Left lung (tissue), 10 donors: ENCODE data around the gene CADM2. TPM values are rescaled to one million over a fixed set of nuclear protein-coding genes. Genes with fewer than 3 reads are reported as not detected.

Source experiments
- ATAC-seq: fragments of 200-7000 bp; cut with Tn5 transposase; one replicate; pipeline ENCODE4 v1.9.1; 2020; ENCODE audit warnings: moderate library complexity
- DNase-seq, 4 donors: peaks; one replicate each; pipeline ENCODE4 v3.0.0-alpha.2; 2013 to 2020
- H3K27ac ChIP-seq, 2 donors: fragments of 200-600 bp; sonication (generic) in 1 of 2; one replicate each; pipeline versions ENCODE4 v1.5.0 to v1.8.0; 2020 to 2021
- H3K27me3 ChIP-seq, 2 donors: fragments of 200-600 bp; sonication (generic) in 1 of 2; one replicate each; pipeline versions ENCODE4 v1.5.0 to v1.8.0; 2020 to 2021
- H3K36me3 ChIP-seq, 2 donors: fragments of 200-600 bp; sonication (generic) in 1 of 2; one replicate each; pipeline versions ENCODE4 v1.5.0 to v1.8.0; 2020 to 2021
- H3K4me1 ChIP-seq, 2 donors: fragments of 200-600 bp; one replicate each; pipeline ENCODE4 v1.8.0; 2021
- H3K4me3 ChIP-seq, 2 donors: fragments of 200-600 bp; sonication (generic) in 1 of 2; one replicate each; pipeline versions ENCODE4 v1.5.0 to v1.8.0; 2020 to 2021; ENCODE audit warnings: mild to moderate bottlenecking in 1 of 2
- H3K9me3 ChIP-seq, 2 donors: fragments of 200-600 bp; sonication (generic) in 1 of 2; one replicate each; pipeline versions ENCODE4 v1.5.0 to v1.8.0; 2020 to 2021
- CTCF ChIP-seq, 2 donors: fragments of 200-600 bp; sonication (generic) in 1 of 2; IDR thresholded peaks; one replicate each; pipeline versions ENCODE4 v1.5.0 to v1.8.0; 2021; ENCODE audit warnings: antibody characterized with exemption in 2 of 2
- intact Hi-C, 2 donors: fragments of 100-400 bp; cut with DNase I; formaldehyde crosslinking; loops; one replicate each; pipeline versions ENCODE4 v1.11.2 to v1.14.2; 2022
- polyA plus RNA-seq, 6 donors: library from polyadenylated mRNA; unstranded; fragments of 120-200 nt; gene quantifications; one replicate each; pipeline ENCODE4 v1.2.1, GENCODE V29; 2013; ENCODE audit not compliant: insufficient read length in 6 of 6
- total RNA-seq, 2 donors: library from RNA; stranded (reverse); fragmentation: NEBNext Ultra II Directional; extraction: Animal tissue kit (Norgen Biotek cat#: 25700); gene quantifications; one replicate each; pipeline ENCODE4 v1.2.1, GENCODE V29; 2021
- donor health status: DM: no; HTN: yes; CAD: no.
- donor health status: DM: no; HTN: no; CAD: no.

The CADM2 gene
- total and polyA plus RNA-seq, 8 donors = 0.16 to 2.3 (median 0.74) TPM

- intact Hi-C loops = no loop called here
- Histone ChIP-seq H3K36me3 (no peaks in the 10 kb centered on the region), H3K4me3 (no peak overlapping the region), H3K27ac (no peak overlapping the region), H3K9me3 (no peaks in the 10 kb centered on the region), H3K27me3 (no peaks in the 10 kb centered on the region), H3K4me1 (no peaks in the 10 kb centered on the region)
- DNase-seq (no peak), ATAC-seq (no peak)
- no peak for TF ChIP-seq CTCF (IDR thresholded peaks at IDR 0.05)
Observed at GRCh38 chr3:84983490-84983889, 24.7 kb downstream of the CADM2 start.

- Histone ChIP-seq H3K36me3 (no peaks in the 10 kb centered on the region), H3K4me3 (no peak overlapping the region), H3K27me3 (no peaks in the 10 kb centered on the region), H3K9me3 (no peaks in the 10 kb centered on the region), H3K27ac (no peak overlapping the region), H3K4me1 (no peaks in the 10 kb centered on the region)
- DNase-seq (no peak), ATAC-seq (no peak)
- TF ChIP-seq CTCF (IDR thresholded peaks at IDR 0.05) = no peak
- intact Hi-C loops = no loop called here
Observed at GRCh38 chr3:84984429-84984828, 25.6 kb downstream of the CADM2 start.

DNA sequence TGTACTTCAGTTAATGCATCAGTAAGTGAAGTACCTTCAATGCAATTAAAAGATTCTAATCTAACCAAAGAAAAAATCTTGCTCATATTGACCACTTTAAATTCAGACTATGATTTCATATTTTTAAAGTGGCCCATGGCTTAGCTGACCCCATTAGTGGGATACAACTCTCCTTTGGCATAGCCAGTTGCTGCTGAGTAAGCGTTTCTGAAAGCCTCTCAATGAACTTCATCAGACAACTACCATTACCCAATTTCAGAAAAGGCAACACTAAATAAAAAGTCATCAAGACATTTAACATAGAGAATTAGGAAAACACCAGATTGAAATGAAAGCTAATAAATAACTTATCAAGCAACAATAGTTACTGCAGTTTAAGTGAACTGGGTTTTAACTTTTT lies 27.0 kb downstream of the CADM2 start:
- DNase-seq = no peak
- no peak overlapping the region for H3K27ac ChIP-seq
- no peak for ATAC-seq
- no peak overlapping the region for H3K4me3 ChIP-seq
- H3K27me3 ChIP-seq = no peaks in the 10 kb centered on the region
- intact Hi-C loops = no loop called here
- no peaks in the 10 kb centered on the region for H3K9me3 ChIP-seq
- H3K4me1 ChIP-seq = no peaks in the 10 kb centered on the region
- TF ChIP-seq CTCF (IDR thresholded peaks at IDR 0.05) = no peak
- H3K36me3 ChIP-seq = no peaks in the 10 kb centered on the region

DNA sequence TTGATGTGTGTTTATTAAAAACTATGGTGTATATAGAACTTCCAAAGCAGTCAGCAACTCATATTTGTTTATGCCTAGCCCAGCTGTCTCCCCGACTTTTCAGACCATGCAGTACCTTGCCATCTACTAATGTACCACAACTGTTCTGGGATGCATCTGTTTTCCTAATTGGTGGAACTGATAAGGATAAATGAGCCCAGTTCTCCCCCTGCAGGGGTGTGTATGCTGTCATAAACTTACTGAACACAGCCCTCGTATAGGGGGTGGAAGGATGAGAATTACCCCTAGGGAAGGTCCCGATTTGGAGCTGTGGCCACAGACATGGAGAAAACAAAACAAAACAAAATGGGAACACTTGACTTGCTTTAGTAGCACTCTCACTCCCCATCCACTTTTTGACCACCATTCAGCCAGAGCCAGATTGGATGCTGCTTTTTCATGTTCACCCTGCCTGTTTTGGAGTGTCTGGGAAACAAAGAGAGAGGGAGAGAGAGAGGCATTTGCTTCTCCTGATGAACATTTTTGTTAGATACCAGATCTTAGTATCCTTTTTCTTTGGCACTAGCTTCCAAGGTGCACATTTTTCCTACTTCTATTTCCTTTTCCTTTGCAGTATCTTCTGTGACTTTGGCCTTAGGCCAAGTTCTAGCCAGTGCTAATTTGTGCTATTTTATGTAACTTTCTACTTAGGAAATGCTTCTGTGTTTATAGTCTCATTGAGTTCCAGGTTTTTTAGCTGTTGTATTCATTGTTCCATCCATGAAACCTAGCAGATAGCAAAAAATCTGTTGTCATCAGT lies 29.1 kb downstream of the CADM2 start:
- ATAC-seq = no peak
- Histone ChIP-seq H3K9me3 (no peaks in the 10 kb centered on the region), H3K27ac (no peak overlapping the region), H3K4me1 (no peaks in the 10 kb centered on the region), H3K4me3 (no peak overlapping the region), H3K27me3 (no peaks in the 10 kb centered on the region), H3K36me3 (no peaks in the 10 kb centered on the region)
- no peak for TF ChIP-seq CTCF (IDR thresholded peaks at IDR 0.05)
- peak in 1 of 4 donors; percentile 30 for DNase-seq
- intact Hi-C loops = no loop called here

DNA sequence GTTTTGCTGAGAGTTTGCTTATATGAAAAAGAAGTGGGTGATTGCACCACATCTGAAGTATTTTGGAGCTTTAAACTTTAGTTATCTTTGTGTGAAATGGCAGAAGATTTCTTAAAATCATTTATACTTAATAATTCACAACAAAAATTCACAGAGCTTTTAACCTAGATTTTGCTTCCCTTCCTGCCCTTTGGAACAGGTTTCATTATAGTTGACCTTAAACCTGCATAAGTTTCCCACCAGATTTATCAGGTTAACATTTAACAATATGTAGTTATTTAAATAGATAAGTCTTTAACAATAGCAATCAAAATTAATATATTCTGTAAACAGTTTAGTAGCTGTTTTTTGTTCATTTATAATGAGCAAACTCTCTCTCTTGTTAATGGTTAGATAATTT lies 30.3 kb downstream of the CADM2 start:
- no peak for ATAC-seq
- no peak for TF ChIP-seq CTCF (IDR thresholded peaks at IDR 0.05)
- H3K27me3 ChIP-seq = no peaks in the 10 kb centered on the region
- intact Hi-C loops = no loop called here
- no peak overlapping the region for H3K27ac ChIP-seq
- H3K9me3 ChIP-seq = no peaks in the 10 kb centered on the region
- DNase-seq = no peak
- H3K4me1 ChIP-seq = no peaks in the 10 kb centered on the region
- no peak overlapping the region for H3K4me3 ChIP-seq
- H3K36me3 ChIP-seq = no peaks in the 10 kb centered on the region
